MM.1S (cell line): ENCODE data around the gene SLAMF8.

Source experiments
- EZH2phosphoT487 ChIP-seq: fragments of 300-600 bp; sonication (generic); IDR thresholded peaks from 2 replicates; pipeline ENCODE4 v1.6.1; 2018; ENCODE audit warnings: antibody characterized with exemption, low read length
- TF ChIP-seq, protein P1 (sequence below): fragments of 300-600 bp; sonication (generic); IDR thresholded peaks from 2 replicates; pipeline ENCODE4 v1.5.1; 2016; ENCODE audit warnings: antibody characterized with exemption, low read length, mixed read lengths

DNA sequence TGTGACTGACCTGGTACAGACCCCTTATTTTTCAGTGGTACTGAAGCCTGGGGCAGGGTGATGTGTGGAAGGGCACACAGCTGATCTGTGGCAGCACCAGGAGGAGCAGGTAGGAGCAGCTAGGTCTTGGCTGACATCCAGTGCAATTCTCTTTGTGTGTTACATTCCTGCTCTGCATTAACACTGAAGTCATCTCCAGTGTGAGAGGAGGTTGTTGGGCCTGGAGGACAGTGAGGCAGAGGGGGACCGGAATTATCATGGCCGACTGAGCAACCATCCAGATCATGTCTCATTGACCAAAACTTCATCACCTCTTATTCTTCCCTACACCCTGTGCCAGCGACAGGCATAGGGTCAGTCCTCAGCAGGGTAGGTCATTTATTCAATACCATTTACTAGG lies 1.5 kb downstream of the SLAMF8 start:
- no peak for TF ChIP-seq EZH2phosphoT487
- TF ChIP-seq, protein P1, sequence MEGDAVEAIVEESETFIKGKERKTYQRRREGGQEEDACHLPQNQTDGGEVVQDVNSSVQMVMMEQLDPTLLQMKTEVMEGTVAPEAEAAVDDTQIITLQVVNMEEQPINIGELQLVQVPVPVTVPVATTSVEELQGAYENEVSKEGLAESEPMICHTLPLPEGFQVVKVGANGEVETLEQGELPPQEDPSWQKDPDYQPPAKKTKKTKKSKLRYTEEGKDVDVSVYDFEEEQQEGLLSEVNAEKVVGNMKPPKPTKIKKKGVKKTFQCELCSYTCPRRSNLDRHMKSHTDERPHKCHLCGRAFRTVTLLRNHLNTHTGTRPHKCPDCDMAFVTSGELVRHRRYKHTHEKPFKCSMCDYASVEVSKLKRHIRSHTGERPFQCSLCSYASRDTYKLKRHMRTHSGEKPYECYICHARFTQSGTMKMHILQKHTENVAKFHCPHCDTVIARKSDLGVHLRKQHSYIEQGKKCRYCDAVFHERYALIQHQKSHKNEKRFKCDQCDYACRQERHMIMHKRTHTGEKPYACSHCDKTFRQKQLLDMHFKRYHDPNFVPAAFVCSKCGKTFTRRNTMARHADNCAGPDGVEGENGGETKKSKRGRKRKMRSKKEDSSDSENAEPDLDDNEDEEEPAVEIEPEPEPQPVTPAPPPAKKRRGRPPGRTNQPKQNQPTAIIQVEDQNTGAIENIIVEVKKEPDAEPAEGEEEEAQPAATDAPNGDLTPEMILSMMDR = no peak
